HepG2 (cell line): Measurements from ENCODE around the gene TSC22D4. TPM values are rescaled to one million over a fixed set of nuclear protein-coding genes. Genes with fewer than 3 reads are reported as not detected.

Experiments used
- ASH2L ChIP-seq: fragments of 300-600, 200-600 bp; sonication (generic); IDR thresholded peaks from 2 replicates; pipeline ENCODE4 v1.7.0; 2017; ENCODE audit warnings: low read depth, mild to moderate bottlenecking, moderate library complexity, mixed read lengths, low read length; ENCODE audit not compliant: insufficient read length
- FOXJ3 ChIP-seq: sonication (generic); formaldehyde crosslinking; IDR thresholded peaks from 2 replicates; pipeline ENCODE4 v1.4.0; 2020; ENCODE audit warnings: missing genetic modification reagents, mild to moderate bottlenecking, borderline replicate concordance
- IRX3 ChIP-seq: sonication (generic); formaldehyde crosslinking; IDR thresholded peaks from 2 replicates; pipeline ENCODE4 v1.8.1; 2023; ENCODE audit warnings: mild to moderate bottlenecking, low read depth, missing genetic modification reagents, borderline replicate concordance
- JDP2 ChIP-seq: sonication (generic); formaldehyde crosslinking; IDR thresholded peaks from 2 replicates; pipeline ENCODE4 v1.8.1; 2022; ENCODE audit warnings: missing genetic modification reagents, borderline replicate concordance
- SIX4 ChIP-seq: sonication (generic); formaldehyde crosslinking; IDR thresholded peaks from 2 replicates; pipeline ENCODE4 v1.4.0; 2020; ENCODE audit warnings: missing genetic modification reagents
- SP140L ChIP-seq: sonication (generic); formaldehyde crosslinking; IDR thresholded peaks from 2 replicates; pipeline ENCODE4 v1.4.0; 2020; ENCODE audit warnings: missing genetic modification reagents, borderline replicate concordance
- TAF15 ChIP-seq: fragments of 200-400 bp; formaldehyde crosslinking; IDR thresholded peaks from one replicate; pipeline ENCODE4 v1.6.1; 2018; ENCODE audit warnings: mild to moderate bottlenecking, low read depth, low read length; ENCODE audit not compliant: poor library complexity, severe bottlenecking
- TEF ChIP-seq: sonication (generic); formaldehyde crosslinking; IDR thresholded peaks from 2 replicates; pipeline ENCODE4 v1.5.0; 2020; ENCODE audit warnings: missing genetic modification reagents
- ZMYM4 ChIP-seq: sonication (generic); formaldehyde crosslinking; IDR thresholded peaks from 2 replicates; pipeline ENCODE4 v1.8.1; 2023; ENCODE audit warnings: mild to moderate bottlenecking, missing genetic modification reagents
- ZNF256 ChIP-seq: sonication (generic); formaldehyde crosslinking; conservative IDR thresholded peaks from 2 replicates; pipeline ENCODE4 v1.4.0; 2020; ENCODE audit warnings: missing genetic modification reagents
- ZNF282 ChIP-seq: fragments of 450-650 bp; IDR thresholded peaks from 2 replicates; pipeline ENCODE4 v1.6.1; 2018; ENCODE audit not compliant: partially characterized antibody
- ZNF30 ChIP-seq: sonication (generic); formaldehyde crosslinking; IDR thresholded peaks from 2 replicates; pipeline ENCODE4 v1.5.0; 2020; ENCODE audit warnings: mild to moderate bottlenecking, missing genetic modification reagents
- ZNF318 ChIP-seq: sonication (generic); formaldehyde crosslinking; IDR thresholded peaks from 2 replicates; pipeline ENCODE4 v1.4.0; 2020; ENCODE audit warnings: mild to moderate bottlenecking, missing genetic modification reagents
- ZNF564 ChIP-seq: sonication (generic); formaldehyde crosslinking; IDR thresholded peaks from 2 replicates; pipeline ENCODE4 v1.8.1; 2023; ENCODE audit warnings: mild to moderate bottlenecking, missing genetic modification reagents
- polyA plus RNA-seq, 8 experiments: library from polyadenylated mRNA; depleted of rRNA in 3 of 8; stranded (reverse) in 7 of 8; unstranded in 1 of 8; fragments of >200 nt; fragmentation: Illumina TruSeq in 4 of 8; extraction: Trizol in 4 of 8; gene quantifications; 2 replicates each; pipeline versions ENCODE4 v1.2.1 to v1.2.3, GENCODE V29; 2011 to 2016; ENCODE audit warnings: low read depth in 4 of 8, missing spikeins in 1 of 8, mixed read lengths in 1 of 8; ENCODE audit not compliant: insufficient read depth in 1 of 8
- total RNA-seq, 5 experiments: library from RNA; depleted of rRNA; stranded (reverse); fragments of >200 nt; fragmentation: Illumina TruSeq; extraction: Trizol; gene quantifications; 2 replicates each; pipeline ENCODE4 v1.2.3, GENCODE V29; 2016; ENCODE audit warnings: low read depth in 1 of 5
- TF ChIP-seq, protein P1 (sequence below): fragments of 450-650 bp; IDR thresholded peaks from 2 replicates; pipeline ENCODE4 v1.6.1; 2016
- TF ChIP-seq, protein P2 (sequence below), 2 experiments: fragments of 450-650 bp in 1 of 2; sonication (generic) in 1 of 2; formaldehyde crosslinking; IDR thresholded peaks; 2 replicates each; pipeline versions ENCODE4 v1.5.0 to v1.8.0; 2020 to 2022; ENCODE audit warnings: mild to moderate bottlenecking in 1 of 2, missing genetic modification reagents in 1 of 2
- TF ChIP-seq, protein P3 (sequence below): sonication (generic); formaldehyde crosslinking; IDR thresholded peaks from 2 replicates; pipeline ENCODE4 v1.4.0; 2020; ENCODE audit warnings: mild to moderate bottlenecking, missing genetic modification reagents

Gene TSC22D4
- total and polyA plus RNA-seq, 2 of the 13 experiments (the other 11 are each of a cell fraction or from before 2014, with no cell fraction given): 7.7 to 8.7 TPM

DNA sequence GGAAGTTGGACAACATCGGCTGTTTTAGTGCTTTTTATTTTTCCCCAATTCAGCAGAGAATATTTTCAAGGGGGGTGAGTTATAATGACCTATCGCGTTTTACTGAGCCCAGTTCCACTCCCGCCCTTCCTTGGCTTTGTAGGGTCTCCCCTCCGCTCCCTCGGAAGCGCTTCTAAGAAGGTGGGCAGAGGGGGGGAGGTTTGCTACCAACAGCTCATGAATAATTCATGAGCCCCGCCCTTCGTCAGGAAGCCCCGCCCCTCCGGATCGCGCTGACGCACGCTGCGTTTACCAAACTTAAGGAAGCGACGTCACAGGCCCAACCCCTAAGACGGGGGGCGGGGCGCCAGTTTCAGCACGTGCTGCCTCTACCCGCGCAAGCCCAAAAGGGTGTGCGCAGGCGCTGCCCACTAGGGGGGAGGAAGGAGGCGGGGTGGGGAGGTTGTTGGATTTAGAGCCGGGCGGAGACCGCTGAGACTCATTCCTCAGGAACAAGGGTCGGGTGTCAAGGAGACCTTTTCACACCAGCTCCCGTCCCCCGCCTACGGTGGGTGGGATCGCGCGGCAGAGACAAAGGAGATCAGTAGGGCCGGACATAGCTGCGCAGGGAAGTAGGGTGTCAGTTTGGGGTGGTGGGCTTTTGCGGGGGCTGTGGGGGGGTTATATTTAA lies 49.9 kb downstream of the TSC22D4 start (continued):
- TF ChIP-seq JDP2 (CRISPR knock-in tag) (no peak), IRX3 (CRISPR knock-in tag) (no peak), TEF (no peak), ZNF282 (no peak), ASH2L (peak; percentile 64), SIX4 (CRISPR knock-in tag) (no peak), TAF15 (peak; percentile 1), ZNF256 (CRISPR knock-in tag) (no peak; the same call in 1 of the 2 replicates), ZNF564 (CRISPR knock-in tag) (no peak; the same call in 1 of the 2 replicates), FOXJ3 (CRISPR knock-in tag) (0 out of 2 replicates have a peak, but pooled peaks have one; percentile 18), ZMYM4 (CRISPR knock-in tag) (peak; percentile 46), ZNF318 (no peak), ZNF30 (no peak), SP140L (peak; percentile 73; the same call in 1 of the 2 replicates)
- TF ChIP-seq, protein P1, sequence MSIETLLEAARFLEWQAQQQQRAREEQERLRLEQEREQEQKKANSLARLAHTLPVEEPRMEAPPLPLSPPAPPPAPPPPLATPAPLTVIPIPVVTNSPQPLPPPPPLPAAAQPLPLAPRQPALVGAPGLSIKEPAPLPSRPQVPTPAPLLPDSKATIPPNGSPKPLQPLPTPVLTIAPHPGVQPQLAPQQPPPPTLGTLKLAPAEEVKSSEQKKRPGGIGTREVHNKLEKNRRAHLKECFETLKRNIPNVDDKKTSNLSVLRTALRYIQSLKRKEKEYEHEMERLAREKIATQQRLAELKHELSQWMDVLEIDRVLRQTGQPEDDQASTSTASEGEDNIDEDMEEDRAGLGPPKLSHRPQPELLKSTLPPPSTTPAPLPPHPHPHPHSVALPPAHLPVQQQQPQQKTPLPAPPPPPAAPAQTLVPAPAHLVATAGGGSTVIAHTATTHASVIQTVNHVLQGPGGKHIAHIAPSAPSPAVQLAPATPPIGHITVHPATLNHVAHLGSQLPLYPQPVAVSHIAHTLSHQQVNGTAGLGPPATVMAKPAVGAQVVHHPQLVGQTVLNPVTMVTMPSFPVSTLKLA: peak; percentile 85
- TF ChIP-seq, protein P2, sequence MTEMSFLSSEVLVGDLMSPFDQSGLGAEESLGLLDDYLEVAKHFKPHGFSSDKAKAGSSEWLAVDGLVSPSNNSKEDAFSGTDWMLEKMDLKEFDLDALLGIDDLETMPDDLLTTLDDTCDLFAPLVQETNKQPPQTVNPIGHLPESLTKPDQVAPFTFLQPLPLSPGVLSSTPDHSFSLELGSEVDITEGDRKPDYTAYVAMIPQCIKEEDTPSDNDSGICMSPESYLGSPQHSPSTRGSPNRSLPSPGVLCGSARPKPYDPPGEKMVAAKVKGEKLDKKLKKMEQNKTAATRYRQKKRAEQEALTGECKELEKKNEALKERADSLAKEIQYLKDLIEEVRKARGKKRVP (CRISPR knock-in tag; IDR thresholded peaks at IDR 0.05): peak in 1 of 2 experiments; percentile 78; a peak in 2 of 4 replicates
- TF ChIP-seq, protein P3, sequence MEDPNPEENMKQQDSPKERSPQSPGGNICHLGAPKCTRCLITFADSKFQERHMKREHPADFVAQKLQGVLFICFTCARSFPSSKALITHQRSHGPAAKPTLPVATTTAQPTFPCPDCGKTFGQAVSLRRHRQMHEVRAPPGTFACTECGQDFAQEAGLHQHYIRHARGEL (CRISPR knock-in tag): no peak
